DLD1 (cell line): ENCODE results near the gene TWNK.
"Not testable (repeated sequence)": the region's sequence is repeated elsewhere in the genome, so short reads cannot be mapped to it uniquely, and the experiment has no call there.

Experiments
- in situ Hi-C: cut with HindIII; loops from 2 replicates; pipeline ENCODE4 v1.10.0; 2017; ENCODE audit warnings: low sequenced_read_pairs

The TWNK gene

DNA sequence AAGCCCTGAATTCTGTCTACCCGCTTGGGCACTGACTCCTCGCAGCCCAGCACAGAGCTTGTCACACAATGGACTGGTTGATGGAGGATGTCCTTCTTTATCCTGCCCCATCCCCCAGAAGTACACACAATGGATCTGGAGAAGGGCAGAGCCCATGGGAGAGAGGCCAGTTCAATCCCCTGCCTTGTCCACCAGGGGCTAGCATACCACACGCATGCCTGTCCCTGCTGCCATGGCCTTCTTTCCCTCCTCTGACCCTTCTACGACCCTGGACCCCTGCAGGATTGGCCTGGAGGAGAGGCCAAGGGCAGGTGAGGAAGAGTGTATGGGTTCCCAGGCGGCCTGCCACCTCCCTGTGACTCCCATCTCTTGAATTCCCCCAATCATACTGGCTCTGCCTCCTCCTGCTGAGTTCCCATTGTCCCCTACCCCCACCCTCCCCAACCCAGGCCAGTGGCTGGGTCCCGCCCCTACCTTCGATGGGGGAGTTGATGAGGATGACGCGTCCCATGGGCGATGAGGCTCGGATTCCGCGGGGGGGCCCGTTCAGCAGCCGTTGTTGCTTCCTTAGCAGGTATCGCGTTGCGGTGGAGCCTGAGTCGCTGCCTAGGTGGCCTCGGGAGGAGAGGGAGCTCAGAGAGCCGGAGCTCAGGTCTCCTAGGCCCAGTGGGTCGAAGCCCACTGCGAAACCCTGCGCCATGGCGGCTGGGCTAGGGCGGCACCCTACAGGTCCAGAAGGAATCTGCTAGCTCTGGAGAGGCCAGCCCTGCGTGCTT, 42.4 kb downstream of the TWNK start:
- in situ Hi-C loops = no loop called here

DNA sequence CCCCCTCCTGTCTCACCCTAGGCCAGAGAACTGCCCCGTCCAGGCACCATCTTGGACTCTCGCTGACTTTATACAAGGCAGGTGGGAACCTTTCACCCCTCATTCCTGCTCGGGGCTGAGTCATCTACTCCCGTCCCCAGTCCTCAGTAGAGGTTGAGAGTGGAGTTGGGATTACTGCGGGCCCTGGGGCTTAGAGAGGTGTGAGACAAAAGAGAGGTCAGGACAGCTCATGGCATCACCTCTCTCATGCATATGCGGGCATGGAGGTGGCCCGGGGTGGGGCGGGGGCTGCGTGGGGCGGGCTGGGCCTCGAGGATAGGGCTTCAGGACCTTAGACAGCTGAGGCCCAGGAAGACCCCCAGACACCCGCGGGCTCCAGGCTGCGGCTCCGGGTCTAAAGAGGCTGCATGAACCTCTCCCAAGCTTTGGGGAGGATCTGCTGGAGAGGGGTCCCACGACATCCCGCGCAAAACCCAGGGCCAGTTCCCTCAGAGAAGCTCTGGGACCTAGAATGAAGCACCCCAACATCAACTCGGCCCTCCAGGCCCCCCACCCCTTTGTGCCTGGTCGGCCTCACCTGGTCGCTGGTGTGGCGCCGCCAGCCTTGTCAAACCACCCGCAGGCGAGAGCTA, 43.3 kb downstream of the TWNK start:
- in situ Hi-C loops = no loop called here

DNA sequence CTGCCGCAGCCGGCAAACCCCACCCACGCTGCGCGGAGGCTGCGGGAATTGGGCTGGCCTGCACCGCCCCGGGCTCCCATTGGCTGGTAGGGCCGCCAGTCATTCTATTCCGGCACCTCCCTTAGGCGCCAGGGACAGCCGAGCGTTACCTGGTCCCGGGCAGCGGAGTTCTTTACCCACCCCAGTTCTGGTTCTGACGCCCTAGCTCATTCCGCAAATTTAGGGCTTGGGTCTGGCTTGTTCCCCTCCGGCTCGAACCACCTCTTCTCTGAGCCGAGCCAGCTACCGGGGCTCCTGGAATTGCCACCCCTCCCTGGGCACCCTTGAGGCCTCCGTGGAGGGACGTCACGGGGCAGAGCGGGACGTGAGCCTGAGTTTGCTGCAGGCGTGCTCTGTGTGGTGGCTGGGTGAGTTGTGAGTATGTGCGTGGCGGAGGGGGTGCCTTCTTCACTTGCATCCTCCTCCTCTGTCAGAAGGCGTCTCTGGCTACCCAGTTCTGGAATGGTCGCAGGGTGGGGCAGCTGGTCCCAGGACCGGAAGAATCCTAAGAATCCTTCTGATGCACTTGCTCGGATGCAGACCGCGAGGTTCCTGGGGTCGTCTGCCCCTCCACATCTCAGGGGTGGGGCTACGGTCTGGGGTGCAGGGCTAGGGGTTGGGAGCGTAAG, 43.9 kb downstream of the TWNK start, which contains the start of the genes PDZD7 and SFXN3:
Gene PDZD7 (minus strand): TSS at position 2 of the 668 bp plus-strand sequence. CDS start 910 bp downstream, outside the sequence.
Gene SFXN3 (plus strand): TSS at position 107 of the 668 bp plus-strand sequence. CDS start 3,461 bp downstream, outside the sequence.
- in situ Hi-C loops = no loop called here

DNA sequence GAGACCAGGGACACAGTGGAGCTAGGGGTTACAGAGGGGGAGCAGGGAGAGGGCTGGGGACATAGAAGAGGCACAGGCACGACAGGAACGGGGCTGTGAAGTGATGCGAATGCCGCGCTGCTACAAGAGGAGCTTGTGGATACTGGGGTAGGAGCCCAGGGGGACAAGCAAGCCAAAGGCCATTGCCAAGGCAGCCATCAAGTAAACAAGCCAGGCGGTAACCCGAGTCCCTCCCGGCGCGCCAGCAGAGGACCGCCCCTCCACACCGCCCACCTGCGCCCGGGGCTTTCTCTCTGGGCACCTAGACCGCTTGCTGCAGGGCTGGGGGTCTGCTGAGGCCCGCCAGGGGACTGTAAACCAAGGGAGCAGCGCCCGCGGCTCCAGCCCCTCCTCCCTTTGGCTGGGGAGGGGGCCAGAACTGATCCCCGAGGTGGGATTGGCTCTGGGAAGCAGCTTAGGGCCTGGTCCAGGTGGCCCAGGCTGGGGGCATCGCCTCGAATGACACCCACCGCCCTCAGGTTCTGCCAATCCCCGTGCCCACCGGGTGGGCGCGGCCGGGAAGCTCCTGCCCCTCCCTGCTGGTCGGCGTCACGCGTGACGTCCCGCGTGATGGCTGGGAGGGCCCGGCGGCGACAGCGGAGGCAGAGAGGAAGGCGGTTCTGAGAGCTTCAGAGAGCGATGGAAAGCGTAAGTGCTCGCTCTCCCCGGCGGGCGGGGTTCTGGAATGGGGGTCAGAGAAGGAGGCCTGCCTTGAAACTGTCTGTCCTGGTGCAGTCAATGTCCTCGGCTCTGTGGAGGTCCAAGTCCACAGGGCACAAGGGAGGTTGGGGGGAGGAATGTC, 44.7 kb downstream of the TWNK start:
- in situ Hi-C loops = no loop called here

DNA sequence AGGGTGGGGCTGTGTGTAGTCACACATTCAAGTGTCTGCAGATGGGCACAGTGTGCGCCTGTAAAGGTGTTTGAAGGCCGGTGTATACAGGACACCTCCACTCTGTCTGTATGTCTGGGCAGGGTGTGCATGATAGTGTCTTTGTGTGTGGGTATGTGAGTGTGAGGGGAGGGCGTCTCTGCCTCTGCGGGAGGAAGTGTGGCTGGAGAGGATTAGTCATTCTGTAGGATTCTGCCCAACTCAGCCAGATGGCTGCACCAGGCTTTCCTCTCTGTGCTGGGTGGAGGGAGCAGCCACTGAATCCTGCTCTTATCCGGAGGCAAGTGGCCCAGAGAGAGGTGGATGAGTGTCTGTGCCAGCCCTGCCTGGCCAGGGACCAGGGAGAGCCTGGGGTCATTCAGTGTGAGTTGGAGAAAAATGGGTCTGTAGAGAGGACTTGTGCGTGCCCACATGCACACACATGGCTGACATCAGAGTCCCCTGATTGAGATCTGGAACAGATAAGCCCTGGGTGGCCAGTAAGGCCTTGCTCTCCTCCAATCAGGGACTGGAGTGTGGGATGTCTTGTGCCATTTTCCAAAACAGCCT, 45.4 kb downstream of the TWNK start:
- in situ Hi-C loops = no loop called here

DNA sequence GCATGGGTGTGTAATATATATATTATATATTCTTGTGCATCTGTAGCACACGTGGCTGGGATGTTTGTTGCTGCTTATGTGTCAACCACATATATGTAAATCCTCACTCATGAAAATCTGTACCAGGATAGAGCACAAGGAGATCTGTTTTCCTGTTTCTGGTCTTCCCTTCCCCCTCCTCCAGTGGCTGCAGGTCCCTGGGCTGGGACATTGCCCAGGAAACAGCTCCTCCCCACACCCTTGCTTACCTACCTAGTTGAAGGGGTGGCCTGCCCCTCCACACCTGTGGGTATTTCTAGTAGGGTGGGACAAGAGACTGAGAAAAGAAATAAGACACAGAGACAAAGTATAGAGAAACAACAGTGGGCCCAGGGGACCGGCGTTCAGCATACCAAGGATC, 45.9 kb downstream of the TWNK start:
- in situ Hi-C loops = no loop called here

DNA sequence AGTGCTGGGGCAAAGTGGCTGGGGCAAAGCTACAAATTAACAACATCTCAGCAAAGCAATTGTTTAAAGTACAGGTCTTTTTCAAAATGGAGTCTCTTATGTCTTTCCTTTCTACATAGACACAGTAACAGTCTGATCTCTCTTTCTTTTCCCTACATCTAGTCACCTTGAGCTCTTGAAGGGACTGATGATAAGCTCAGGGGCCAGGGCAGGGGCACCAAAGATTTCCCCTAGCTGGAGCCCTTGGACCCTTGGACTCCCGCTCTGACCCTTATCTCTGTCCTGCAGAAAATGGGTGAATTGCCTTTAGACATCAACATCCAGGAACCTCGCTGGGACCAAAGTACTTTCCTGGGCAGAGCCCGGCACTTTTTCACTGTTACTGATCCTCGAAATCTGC, 47.1 kb downstream of the TWNK start:
- in situ Hi-C loops = not testable (repeated sequence)

DNA sequence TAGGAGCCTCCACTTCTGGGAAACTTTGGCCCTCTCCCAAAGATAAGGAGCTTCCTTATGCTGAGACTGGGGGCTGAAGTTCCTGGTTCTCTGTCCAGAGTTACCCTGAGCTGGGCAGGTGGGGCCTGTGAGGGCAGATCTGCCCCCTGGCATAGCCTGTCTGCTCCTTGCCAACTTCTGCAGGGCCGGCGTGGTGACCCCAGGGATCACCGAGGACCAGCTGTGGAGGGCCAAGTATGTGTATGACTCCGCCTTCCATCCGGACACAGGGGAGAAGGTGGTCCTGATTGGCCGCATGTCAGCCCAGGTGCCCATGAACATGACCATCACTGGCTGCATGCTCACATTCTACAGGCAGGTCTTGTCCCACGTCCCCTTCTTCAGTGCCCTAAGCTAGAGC, 48.0 kb downstream of the TWNK start:
- in situ Hi-C loops = no loop called here

DNA sequence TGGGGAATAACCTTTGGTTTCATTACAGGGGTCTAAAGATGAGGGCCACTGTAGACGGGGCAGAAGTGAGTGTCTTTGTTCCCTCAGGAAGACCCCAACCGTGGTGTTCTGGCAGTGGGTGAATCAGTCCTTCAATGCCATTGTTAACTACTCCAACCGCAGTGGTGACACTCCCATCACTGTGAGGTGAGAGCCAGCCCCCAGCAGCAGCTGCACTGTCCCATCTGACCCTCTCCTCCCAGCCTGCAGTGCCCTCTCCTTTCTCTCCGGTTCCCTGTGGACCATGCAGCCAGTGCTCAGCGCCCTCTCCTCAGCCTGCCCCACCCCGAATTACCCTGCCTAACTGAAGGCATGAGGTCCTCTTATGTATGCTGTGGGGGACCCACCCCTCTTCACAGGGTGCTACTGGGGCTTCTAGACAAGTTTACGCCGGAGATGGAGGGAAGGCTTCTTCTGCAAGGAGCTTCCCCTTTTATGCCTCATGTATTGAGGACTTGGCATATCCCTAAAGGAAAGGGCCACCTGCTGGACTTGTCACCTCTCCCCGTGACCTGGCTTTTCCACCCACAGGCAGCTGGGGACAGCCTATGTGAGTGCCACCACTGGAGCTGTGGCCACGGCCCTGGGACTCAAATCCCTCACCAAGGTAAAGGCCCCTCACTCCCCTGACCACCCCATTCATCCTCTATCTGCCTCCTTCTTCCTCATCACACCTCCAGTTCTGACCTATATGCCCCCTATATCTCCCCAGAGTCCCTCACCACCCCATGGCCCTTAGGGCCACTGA, 48.8 kb downstream of the TWNK start:
- in situ Hi-C loops = no loop called here

DNA sequence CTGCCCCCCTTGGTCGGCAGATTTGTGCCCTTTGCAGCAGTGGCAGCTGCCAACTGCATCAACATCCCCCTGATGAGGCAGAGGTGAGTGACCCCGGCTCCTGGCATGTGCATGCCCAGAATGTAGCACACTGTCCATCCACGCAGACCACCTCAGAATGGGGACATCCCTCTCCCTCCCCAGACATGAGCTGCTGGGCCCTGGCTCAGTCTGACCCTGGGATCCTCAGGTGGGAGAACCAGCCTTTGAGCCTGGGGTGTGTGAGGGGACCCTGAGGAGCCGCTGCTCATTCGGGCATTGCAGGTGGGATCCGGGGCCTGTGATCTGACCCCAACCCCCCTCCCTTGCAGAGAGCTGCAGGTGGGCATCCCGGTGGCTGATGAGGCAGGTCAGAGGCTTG, 49.4 kb downstream of the TWNK start:
- in situ Hi-C loops = no loop called here

DNA sequence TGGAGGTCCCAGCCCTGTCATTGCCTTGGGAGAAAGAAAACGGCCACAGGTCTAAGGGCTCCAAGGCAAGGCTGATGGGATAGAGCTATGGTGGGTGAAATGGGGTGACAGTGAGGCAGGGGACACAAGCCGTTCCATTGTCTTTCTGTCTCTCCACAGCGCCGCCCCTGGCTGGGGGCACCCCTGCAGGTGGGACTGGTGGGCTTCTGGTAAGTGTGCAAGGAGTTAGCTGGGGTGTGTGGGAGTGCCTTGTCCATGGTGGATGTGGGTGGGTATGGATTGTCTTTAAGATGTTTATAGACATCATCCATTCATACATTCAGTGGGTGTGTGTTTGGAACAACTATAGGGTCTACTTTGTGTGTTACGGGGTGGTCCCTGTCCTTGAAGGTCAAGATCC, 51.1 kb downstream of the TWNK start:
- in situ Hi-C loops = no loop called here

DNA sequence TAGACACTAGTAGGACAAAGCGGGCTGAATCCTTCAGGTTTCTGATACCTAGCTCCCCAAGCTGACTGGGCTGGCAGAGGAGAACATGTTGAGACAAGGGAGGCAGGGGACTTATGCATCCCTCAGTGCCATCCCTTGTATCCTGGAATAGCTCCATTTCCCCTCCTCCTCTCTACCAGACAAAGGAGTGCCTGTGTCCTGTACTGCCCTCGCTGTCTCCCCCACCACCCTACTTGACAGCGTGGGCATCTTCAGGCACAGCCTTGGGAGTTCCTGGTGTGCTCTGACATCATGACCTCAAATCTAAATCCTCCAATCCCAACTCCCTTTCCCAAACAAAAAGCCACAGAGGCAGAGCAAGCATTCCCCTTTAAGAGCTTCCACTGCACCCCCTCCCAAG, 52.7 kb downstream of the TWNK start:
- in situ Hi-C loops = no loop called here

DNA sequence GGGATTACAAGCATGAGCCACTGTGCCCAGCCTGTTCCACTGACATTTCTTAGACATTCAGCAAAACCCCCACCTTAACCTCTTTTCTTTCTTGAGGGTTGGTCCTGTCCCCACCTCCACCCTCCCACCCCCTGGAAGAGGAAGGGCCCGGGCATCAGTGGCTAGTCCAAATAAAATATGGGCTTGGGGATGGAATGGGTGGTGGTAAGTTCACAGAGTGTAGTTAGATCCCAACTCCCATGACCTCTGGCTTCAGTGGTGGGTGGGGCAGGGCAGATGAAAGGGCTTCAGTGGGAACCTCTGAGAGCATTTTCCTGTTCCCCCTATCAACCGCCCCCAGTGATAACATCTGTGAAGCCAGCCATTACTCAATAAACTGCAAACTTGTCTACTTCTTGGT, 53.5 kb downstream of the TWNK start:
- in situ Hi-C loops = no loop called here

DNA sequence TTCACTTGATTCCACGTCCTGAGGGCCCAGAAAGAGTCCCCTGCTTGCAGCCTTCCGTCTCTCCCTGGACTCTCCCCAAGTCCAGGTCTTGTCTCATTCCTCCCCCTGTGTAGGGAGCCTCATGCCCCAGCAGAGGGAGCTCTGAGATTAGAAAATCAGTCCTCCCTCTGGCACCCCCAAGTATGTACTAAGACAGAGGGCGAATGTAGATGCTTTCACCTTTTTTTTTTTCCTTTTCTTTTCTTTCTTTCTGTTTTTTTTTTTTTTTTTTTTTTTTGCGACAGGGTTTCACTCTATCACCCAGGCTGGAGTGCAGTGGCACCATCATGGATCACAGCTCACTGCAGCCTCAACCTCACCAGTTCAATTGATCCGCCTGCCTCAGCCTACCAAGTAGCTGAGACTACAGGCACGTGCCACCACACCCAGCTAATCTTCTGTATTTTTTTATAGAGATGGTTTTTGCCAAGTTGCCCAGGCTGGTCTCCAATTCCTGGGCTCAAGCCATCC, 54.0 kb downstream of the TWNK start:
- in situ Hi-C loops = no loop called here

DNA sequence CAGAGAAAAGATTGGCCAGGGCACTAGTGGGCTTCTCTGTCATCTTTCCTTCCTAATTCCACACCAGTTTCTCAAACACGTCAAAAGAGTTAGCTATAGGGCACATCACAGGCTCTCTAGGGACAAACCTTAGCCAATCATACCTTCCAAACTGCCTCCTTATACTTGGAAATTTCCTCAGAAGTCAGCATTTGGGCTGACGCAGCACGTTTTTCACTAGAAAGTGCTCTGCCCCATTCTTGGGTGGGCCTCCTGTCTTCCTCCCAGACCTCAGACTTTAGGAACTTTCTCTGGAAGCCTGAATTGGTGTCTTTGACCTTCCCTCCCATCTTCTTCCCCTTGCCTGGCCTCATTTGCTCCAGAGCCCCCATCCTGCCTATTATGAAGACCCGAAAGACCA, 54.8 kb downstream of the TWNK start:
- in situ Hi-C loops = no loop called here

DNA sequence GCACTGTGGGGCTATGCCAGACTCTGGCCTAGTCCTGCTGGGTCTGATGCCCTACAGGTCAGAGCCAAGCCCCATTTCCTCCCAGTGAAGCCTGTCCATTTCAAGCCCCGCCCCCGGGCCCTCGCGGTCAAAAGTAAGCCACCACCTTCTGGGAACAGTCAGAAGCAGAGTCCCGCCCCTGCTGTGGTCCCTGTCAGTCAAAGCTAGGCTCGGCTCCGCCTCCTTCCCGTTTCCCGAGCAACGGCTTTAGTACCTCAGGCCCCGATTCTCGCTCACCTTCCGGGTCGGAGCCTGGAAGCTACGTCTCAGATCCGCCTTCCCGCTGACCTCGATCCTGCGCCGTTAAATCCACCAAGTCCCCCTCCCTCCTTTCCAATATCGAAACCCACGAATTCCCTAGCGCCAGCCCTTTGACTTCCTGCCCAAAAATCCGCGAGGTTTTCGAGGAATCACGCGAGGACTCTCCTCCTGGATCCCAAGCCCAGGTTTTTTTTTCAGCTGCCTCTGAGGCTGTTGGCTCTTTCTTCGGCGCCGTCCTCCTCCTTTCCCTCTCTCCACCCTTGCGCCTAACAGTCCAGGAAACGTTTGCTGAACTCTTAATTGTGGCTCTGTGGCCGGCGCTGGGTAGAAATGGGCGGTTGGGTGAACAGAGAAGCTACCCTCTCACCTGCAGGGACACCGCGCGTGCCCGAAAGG, 55.5 kb downstream of the TWNK start:
- in situ Hi-C loops = no loop called here

DNA sequence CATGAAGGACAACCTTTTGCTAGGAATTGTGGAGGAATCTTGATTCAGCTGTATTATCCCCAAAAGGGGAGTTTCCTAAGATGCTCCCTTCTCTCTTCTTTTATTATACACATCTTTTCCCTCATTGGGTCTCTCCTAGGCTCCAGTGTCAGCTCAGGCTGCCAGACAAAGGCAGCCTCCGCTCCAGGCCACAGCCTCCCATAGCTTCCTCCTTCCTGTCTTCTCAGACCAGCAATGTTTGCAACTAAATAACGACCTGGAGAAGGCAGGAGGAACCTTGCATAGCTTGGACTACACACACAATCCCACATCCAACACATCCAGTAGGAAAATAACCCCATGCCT, 56.0 kb downstream of the TWNK start:
- in situ Hi-C loops = no loop called here
